OCI-LY3 (cell line): ENCODE results near the gene INSIG1.

Experiments
- H2AFZ ChIP-seq: fragments of 200-600, 300-600 bp; shearing (Covaris generic); 2 replicates; pipeline ENCODE4 v1.6.0; 2014; ENCODE audit warnings: antibody characterized with exemption, low read depth, low read length
- H3K27ac ChIP-seq: fragments of 200-600, 300-600 bp; sonication (generic); 2 replicates; pipeline ENCODE4 v1.5.1; 2014; ENCODE audit warnings: mild to moderate bottlenecking, low read length, moderate library complexity, mixed read lengths
- H3K27me3 ChIP-seq: fragments of 200-600, 300-600 bp; sonication (generic); 2 replicates; pipeline ENCODE4 v1.6.1; 2014; ENCODE audit warnings: low read depth, low read length, mixed read lengths
- H3K36me3 ChIP-seq: fragments of 200-600, 300-600 bp; sonication (generic); replicated peaks from 2 replicates; pipeline ENCODE3; 2014; ENCODE audit warnings: low read depth, low read length, mixed read lengths
- H3K4me1 ChIP-seq: fragments of 300-600, 200-600 bp; sonication (generic); 2 replicates; pipeline ENCODE4 v1.6.1; 2014; ENCODE audit warnings: low read length, mixed read lengths
- H3K4me2 ChIP-seq: fragments of 200-600, 300-600 bp; sonication (generic); 2 replicates; pipeline ENCODE4 v1.6.1; 2014; ENCODE audit warnings: low read length, mixed read lengths
- H3K4me3 ChIP-seq: fragments of 300-600, 200-600 bp; sonication (generic); 2 replicates; pipeline ENCODE4 v1.5.1; 2014; ENCODE audit warnings: antibody characterized with exemption, mild to moderate bottlenecking, low read length, moderate library complexity
- H3K79me2 ChIP-seq: fragments of 300-600, 200-600 bp; shearing (Covaris generic); 2 replicates; pipeline ENCODE4 v1.6.1; 2014; ENCODE audit warnings: mild to moderate bottlenecking, low read length, mixed read lengths
- H3K9ac ChIP-seq: fragments of 300-600, 200-600 bp; shearing (Covaris generic); 2 replicates; pipeline ENCODE4 v1.6.0; 2014; ENCODE audit warnings: mild to moderate bottlenecking, low read length, moderate library complexity
- H3K9me3 ChIP-seq: fragments of 200-600, 300-600 bp; shearing (Covaris generic); 2 replicates; pipeline ENCODE4 v1.6.1; 2014; ENCODE audit warnings: low read length, mixed read lengths; ENCODE audit not compliant: insufficient read depth
- H4K20me1 ChIP-seq: fragments of 200-600, 300-600 bp; sonication (generic); 2 replicates; pipeline ENCODE4 v1.6.1; 2016; ENCODE audit warnings: low read length, mixed read lengths; ENCODE audit not compliant: insufficient read depth
- EZH2phosphoT487 ChIP-seq: fragments of 200-600 bp; shearing (Covaris generic); IDR thresholded peaks from 2 replicates; pipeline ENCODE4 v1.6.1; 2018; ENCODE audit warnings: antibody characterized with exemption, mixed run types, low read depth
- TF ChIP-seq, protein P1 (sequence below): fragments of 200-600, 300-600 bp; sonication (generic); IDR thresholded peaks from 2 replicates; pipeline ENCODE4 v1.5.1; 2014; ENCODE audit warnings: antibody characterized with exemption, low read length, low read depth

INSIG1 gene

GRCh38 chr7:155282671-155283070, 15.0 kb upstream of the INSIG1 start:
- H3K4me3 ChIP-seq = peak overlapping the region; percentile 32

DNA sequence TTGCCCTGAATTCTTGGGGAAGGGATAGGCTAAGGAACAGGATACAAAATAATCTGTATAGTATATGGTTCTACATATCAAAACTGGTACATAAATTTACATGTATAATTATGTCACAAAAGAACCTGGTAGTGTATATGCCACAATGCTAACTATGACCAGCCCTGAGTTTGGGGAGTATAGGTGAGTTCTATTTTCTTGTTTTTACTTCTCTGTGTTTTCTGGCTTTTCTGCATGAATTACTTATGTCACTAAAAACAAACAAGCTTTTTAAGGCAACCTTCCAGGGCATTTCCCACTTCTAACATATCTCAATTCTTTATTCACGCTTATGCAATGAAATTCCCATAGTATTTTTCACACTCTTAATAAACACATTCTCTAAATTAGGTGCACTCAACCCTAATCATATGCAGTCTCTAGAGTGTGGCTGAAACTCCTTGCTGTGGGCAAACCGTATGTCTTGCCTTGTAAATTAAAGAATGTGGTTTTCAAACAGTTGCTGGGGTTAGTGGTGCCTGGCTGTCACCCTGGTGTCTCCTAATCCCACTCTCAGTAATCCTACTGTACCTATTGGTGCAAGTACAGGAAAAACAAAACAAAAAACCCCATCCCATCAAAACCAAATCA, 14.0 kb upstream of the INSIG1 start:
- Histone ChIP-seq H3K9me3 (no peaks in the 10 kb centered on the region), H3K9ac (no peak overlapping the region), H3K36me3 (no peaks in the 10 kb centered on the region), H3K4me3 (no peak overlapping the region), H4K20me1 (no peaks in the 10 kb centered on the region), H3K27me3 (peaks cover 32% of the 10 kb centered on the region), H2AFZ (no peak overlapping the region), H3K4me2 (peak overlapping the region; percentile 8), H3K4me1 (peaks cover 28% of the 10 kb centered on the region), H3K27ac (no peak overlapping the region), H3K79me2 (no peaks in the 10 kb centered on the region)
- TF ChIP-seq EZH2phosphoT487 = no peak
- TF ChIP-seq, protein P1, sequence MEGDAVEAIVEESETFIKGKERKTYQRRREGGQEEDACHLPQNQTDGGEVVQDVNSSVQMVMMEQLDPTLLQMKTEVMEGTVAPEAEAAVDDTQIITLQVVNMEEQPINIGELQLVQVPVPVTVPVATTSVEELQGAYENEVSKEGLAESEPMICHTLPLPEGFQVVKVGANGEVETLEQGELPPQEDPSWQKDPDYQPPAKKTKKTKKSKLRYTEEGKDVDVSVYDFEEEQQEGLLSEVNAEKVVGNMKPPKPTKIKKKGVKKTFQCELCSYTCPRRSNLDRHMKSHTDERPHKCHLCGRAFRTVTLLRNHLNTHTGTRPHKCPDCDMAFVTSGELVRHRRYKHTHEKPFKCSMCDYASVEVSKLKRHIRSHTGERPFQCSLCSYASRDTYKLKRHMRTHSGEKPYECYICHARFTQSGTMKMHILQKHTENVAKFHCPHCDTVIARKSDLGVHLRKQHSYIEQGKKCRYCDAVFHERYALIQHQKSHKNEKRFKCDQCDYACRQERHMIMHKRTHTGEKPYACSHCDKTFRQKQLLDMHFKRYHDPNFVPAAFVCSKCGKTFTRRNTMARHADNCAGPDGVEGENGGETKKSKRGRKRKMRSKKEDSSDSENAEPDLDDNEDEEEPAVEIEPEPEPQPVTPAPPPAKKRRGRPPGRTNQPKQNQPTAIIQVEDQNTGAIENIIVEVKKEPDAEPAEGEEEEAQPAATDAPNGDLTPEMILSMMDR = no peak

More at GRCh38 chr7:155282671-155283070, 15.0 kb upstream of the INSIG1 start:
- peak overlapping the region; percentile 62 for H3K4me2 ChIP-seq
- H3K9ac ChIP-seq = no peak overlapping the region; the same call in 1 of the 2 replicates
- H4K20me1 ChIP-seq = no peaks in the 10 kb centered on the region
- H2AFZ ChIP-seq = 0 out of 2 replicates have a peak overlapping the region, but pooled peaks have one; percentile 41
- no peaks in the 10 kb centered on the region for H3K36me3 ChIP-seq
- peaks cover 42% of the 10 kb centered on the region for H3K27me3 ChIP-seq
- no peak overlapping the region for H3K27ac ChIP-seq
- no peaks in the 10 kb centered on the region for H3K79me2 ChIP-seq
- no peak for TF ChIP-seq EZH2phosphoT487
- TF ChIP-seq, protein P1 = no peak
- peaks cover 30% of the 10 kb centered on the region for H3K4me1 ChIP-seq
- H3K9me3 ChIP-seq = no peaks in the 10 kb centered on the region

DNA sequence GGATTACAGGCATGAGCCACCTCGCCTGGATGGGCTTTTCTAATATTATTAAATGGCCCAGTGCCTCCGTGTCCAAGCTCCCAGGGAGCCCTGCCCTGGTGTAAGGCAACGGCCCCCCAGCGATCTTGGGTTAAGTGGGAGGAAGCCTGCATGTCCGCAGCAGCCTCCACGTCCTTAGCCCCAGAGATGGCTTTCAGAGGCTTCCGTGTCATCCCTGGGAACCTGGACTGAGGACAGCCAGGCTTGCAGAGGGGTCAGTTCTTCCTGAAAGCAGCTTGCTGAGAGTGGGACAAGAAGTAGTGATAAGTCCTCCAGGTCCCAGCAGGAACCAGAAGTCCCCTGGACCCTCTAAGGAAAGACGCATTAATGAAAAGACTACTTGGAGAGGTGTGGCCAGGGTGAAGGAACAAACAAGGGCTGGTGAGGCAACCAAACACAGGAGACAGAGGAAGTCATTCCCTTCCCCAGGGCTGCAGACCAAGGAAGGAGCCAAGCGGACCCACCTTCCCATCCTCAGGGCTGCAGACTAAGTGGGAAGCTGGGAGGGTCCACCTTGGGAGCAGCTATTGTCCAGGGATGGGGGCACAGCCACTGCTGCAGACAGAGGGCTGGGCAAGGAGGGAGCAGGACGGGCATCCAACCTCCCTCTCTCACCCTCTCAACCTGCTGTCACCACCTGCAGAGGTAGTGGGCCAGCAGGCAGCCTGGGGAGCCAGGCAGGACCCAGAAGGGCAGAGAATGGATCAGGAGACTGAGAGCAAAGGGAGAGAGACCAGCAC, 13.0 kb upstream of the INSIG1 start:
- Histone ChIP-seq H3K4me3 (no peak overlapping the region), H2AFZ (no peak overlapping the region), H3K27ac (no peak overlapping the region), H3K9ac (no peak overlapping the region), H4K20me1 (no peaks in the 10 kb centered on the region), H3K27me3 (peaks cover 23% of the 10 kb centered on the region), H3K9me3 (no peaks in the 10 kb centered on the region), H3K4me1 (peaks cover 28% of the 10 kb centered on the region), H3K36me3 (no peaks in the 10 kb centered on the region), H3K4me2 (no peak overlapping the region), H3K79me2 (no peaks in the 10 kb centered on the region)
- TF ChIP-seq, protein P1 = no peak
- no peak for TF ChIP-seq EZH2phosphoT487

DNA sequence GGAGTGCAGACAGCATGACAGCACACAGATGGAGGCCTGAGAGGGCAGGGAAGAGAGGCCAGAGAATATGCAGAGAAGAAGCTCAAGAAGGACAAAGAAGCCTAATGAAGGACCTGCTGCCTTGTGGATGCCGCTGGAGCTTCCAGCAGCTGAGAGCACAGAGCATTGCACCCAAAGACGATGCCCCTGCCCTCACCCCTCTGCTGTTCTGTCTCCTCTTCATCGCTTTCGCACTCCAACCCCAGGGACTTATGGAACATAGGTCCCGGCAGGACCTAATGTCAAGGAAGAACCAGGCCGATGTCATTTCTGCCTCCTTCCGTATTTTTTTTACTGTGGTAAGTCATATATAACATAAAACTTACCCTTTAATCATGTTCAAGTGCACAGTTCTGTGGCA, 12.3 kb upstream of the INSIG1 start:
- TF ChIP-seq EZH2phosphoT487 = no peak
- TF ChIP-seq, protein P1 = no peak
- H3K27ac ChIP-seq = no peak overlapping the region
- no peak overlapping the region for H3K4me2 ChIP-seq
- H3K4me3 ChIP-seq = no peak overlapping the region
- H4K20me1 ChIP-seq = no peaks in the 10 kb centered on the region
- H3K9ac ChIP-seq = no peak overlapping the region
- no peaks in the 10 kb centered on the region for H3K9me3 ChIP-seq
- no peak overlapping the region for H2AFZ ChIP-seq
- H3K79me2 ChIP-seq = no peaks in the 10 kb centered on the region
- H3K27me3 ChIP-seq = peaks cover 19% of the 10 kb centered on the region
- H3K36me3 ChIP-seq = no peaks in the 10 kb centered on the region
- peaks cover 28% of the 10 kb centered on the region for H3K4me1 ChIP-seq
